Gastrocnemius medialis (tissue), 4 donors: ENCODE data around the gene NCAN.

Experiments used
- CTCF ChIP-seq, 5 experiments: fragments of 450-650 bp in 3 of 5; fragments of 200-600 bp in 2 of 5; sonication (generic) in 2 of 5; IDR thresholded peaks in 4 of 5; conservative IDR thresholded peaks in 1 of 5; 1 replicate in 4 of 5; 2 replicates in 1 of 5; pipeline ENCODE4 v1.5.1; 2016 to 2019; ENCODE audit warnings: antibody characterized with exemption in 5 of 5, mild to moderate bottlenecking in 3 of 5, moderate library complexity in 3 of 5
- POLR2A ChIP-seq, 2 donors: fragments of 450-650 bp; IDR thresholded peaks; one replicate each; pipeline ENCODE4 v1.6.1; 2017; ENCODE audit warnings: antibody characterized with exemption in 2 of 2, mild to moderate bottlenecking in 2 of 2, moderate library complexity in 2 of 2

GRCh38 chr19:19207637-19208572 is 3.9 kb upstream of the NCAN start:
- TF ChIP-seq CTCF (IDR thresholded peaks at IDR 0.05 in 4 of 5, conservative IDR thresholded peaks at IDR 0.05 in 1 of 5): no peak
- no peak for TF ChIP-seq POLR2A (IDR thresholded peaks at IDR 0.05)
